Breast epithelium (tissue), 3 donors: Measurements from ENCODE around the gene SYNPO2.

Experiments
- CTCF ChIP-seq, 3 donors: fragments of 450-650 bp; IDR thresholded peaks; one replicate each; pipeline ENCODE4 v1.5.1; 2016 to 2017; ENCODE audit warnings: antibody characterized with exemption in 3 of 3, mild to moderate bottlenecking in 3 of 3, moderate library complexity in 3 of 3
- POLR2A ChIP-seq: fragments of 450-650 bp; IDR thresholded peaks from one replicate; pipeline ENCODE4 v1.6.1; 2016; ENCODE audit warnings: antibody characterized with exemption, mild to moderate bottlenecking, moderate library complexity

GRCh38 chr4:118939169-118939783, 50.6 kb downstream of the SYNPO2 start:
- TF ChIP-seq POLR2A, result no peak
- no peak for TF ChIP-seq CTCF (IDR thresholded peaks at IDR 0.05)
